Posterior cingulate gyrus (tissue), 11 donors: ENCODE results near the gene CGB5.
A peak's percentile ranks its signal among the peaks of the same experiment; 100 is the strongest.
"Not testable (repeated sequence)": the region's sequence is repeated elsewhere in the genome, so short reads cannot be mapped to it uniquely, and the experiment has no call there.

Experiments used
- DNase-seq, 10 donors: peaks; one replicate each; pipeline versions ENCODE4 v3.0.0 to v3.0.0-alpha.2; 2020 to 2021; ENCODE audit warnings: mixed read lengths in 3 of 10
- intact Hi-C: fragments of 100-400 bp; cut with DNase I; formaldehyde crosslinking; loops from one replicate; pipeline ENCODE4 v1.15.1; 2023

CGB5 gene

DNA sequence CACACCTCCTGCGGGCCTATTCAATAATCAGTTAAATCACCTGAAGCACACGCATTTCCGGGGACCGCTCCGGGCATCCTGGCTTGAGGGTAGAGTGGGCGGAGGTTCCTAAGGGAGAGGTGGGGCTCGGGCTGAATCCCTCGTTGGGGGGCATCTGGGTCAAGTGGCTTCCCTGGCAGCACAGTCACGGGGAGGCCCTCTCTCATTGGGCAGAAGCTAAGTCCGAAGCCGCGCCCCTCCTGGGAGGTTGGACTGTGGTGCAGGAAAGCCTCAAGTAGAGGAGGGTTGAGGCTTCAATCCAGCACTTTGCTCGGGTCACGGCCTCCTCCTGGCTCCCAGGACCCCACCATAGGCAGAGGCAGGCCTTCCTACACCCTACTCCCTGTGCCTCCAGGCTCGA lies at the start of gene CGB5:
TSS of gene CGB5 (plus strand) at position 301 of the 400 bp plus-strand sequence. CDS start 362 bp downstream, outside the sequence.
- peak in 2 of 10 donors; percentile 53 to 77 for DNase-seq
- intact Hi-C loops, result not testable (repeated sequence)

GRCh38 chr19:48994035-48994386 lies 49.6 kb upstream of the CGB5 start:
- DNase-seq, result no peak
- intact Hi-C loops, result no loop called here

GRCh38 chr19:48997972-48998371 lies 45.7 kb upstream of the CGB5 start:
- peak in 1 of 10 donors; percentile 14 for DNase-seq
- intact Hi-C loops, result no loop called here

DNA sequence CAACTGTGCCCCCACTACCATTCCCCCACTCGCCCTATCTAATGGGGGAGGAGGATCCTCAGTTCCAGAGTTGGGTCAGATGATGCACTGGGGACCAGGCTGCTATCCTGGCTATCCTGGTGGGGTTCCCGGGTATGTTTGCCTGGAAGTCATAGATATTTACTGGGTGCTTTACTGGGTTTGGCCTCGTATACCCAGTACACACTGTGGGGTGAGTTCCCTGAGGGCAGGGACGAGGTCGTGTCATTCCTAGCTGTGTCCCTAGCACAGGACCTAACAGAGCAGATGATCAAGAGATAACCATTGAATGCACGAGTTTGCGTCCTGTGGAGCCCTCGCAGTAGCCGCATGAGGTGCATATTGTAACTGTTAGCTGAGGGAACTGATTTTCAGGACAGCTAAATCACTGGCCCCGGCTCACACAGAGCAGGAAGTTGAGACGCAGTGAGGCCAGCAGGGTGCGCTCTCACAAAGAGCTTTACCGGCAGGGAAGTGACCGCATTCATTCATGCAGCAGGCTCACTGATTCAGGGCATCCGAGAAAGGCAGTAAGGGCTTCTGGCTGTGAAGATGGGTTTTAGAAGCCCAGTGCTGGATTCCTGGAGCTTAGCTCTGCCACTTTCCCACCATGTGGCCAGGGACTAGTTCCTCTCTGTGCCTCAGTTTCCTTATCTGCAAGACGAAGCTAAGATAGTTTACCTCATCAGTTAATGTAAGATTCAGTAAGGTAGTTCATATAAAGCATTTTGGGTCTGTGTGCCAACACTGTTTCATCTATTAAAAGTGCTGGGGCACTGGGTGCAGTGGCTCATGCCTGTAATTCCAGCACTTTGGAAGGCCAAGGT lies 43.9 kb upstream of the CGB5 start:
- peak in 8 of 10 donors; percentile 29 to 92 (median 52) for DNase-seq
- intact Hi-C loops, result no loop called here

DNA sequence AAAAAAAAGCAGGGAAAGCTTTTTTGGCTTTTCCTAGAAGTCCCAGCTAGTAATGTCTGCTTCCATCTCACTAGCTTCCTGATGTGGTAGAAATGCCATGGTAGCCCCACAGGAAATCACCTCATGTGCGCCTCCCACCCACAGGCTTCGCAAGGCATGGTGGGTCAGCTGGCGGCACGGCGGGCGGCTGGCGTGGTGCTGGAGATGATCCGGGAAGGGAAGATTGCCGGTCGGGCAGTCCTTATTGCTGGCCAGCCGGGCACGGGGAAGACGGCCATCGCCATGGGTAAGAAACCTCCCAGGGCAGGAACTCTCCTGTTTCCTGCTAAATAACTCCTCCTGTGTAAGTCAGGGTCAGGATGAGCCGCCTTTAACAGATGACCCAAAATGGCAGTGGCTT lies 39.5 kb upstream of the CGB5 start:
- intact Hi-C loops, result no loop called here
- DNase-seq, result no peak

- intact Hi-C loops, result no loop called here
- no peak for DNase-seq
Measured at GRCh38 chr19:49004964-49005614, 38.6 kb upstream of the CGB5 start.

DNA sequence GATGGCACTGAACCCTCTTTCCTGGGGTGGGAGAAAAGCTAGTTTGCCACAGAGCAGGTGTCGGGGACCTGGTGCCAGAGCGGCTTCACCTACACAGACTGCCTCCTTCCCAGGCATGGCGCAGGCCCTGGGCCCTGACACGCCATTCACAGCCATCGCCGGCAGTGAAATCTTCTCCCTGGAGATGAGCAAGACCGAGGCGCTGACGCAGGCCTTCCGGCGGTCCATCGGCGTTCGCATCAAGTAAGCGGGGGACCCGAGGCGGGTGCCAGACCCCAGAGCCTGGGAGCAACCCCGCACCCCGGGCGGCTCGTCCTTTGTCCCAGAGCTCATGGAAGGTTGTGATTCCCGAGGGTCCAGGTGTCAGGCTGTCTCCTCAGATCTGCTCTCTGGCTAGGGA lies 36.7 kb upstream of the CGB5 start:
- no peak for DNase-seq
- intact Hi-C loops, result no loop called here

GRCh38 chr19:49009828-49010227 lies 33.8 kb upstream of the CGB5 start:
- intact Hi-C loops, result no loop called here
- no peak for DNase-seq

GRCh38 chr19:49010453-49010852 lies 33.2 kb upstream of the CGB5 start:
- intact Hi-C loops, result no loop called here
- DNase-seq, result no peak

DNA sequence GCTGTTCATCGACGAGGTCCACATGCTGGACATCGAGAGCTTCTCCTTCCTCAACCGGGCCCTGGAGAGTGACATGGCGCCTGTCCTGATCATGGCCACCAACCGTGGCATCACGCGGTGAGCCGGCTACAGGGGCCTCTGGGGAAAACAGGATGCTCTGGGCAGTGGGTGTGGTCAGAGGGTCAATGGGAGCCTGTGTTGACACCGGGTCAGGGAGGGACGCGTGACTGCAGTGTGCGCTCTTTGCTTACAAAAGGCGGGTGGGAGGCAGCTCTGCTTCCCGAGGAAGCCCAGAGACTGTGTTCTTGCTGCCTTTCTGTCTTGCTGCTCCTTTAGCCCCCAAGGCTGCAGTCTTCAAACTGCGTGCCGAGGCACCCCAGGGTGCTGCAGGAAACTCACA lies 32.5 kb upstream of the CGB5 start:
- intact Hi-C loops, result no loop called here
- no peak for DNase-seq

GRCh38 chr19:49014123-49014869 lies 29.4 kb upstream of the CGB5 start:
- intact Hi-C loops, result no loop called here
- DNase-seq, result no peak

GRCh38 chr19:49014870-49015255 lies 28.8 kb upstream of the CGB5 start:
- no peak for DNase-seq
- intact Hi-C loops, result no loop called here

DNA sequence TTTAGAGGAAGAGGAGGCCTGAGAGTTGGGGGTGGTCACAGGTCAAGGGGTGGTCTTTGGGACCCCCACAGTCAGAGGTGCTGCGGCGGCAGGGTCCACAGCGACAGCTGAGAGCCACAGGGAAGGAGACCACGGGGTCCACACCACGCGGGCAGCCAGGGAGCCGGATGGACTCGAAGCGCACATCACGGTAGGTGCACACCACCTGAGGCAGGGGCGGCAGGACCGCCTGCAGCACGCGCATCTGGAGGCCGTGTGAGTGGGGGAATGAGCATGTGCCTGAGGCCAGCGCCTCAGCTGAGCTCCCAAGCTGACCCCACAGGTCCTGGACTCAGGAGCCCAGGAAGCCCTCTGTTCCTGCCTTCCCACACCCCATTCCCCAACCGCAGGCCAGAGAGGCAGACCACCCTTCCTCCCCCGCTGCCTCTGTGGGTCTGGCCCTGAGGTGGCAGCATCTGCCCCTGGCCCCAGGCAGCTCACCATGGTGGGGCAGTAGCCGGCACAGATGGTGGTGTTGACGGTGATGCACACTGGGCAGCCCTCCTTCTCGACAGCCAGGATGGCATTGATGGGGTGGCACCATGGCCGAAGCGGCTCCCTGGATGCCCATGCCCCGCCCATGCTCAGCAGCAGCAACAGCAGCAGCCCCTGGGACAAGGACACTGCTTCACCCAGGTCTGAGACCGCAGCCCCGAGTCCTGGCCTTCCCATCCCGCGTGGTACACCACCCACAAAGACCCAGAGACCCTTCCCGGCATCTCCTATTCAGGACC lies 27.4 kb upstream of the CGB5 start:
- no peak for DNase-seq
- intact Hi-C loops, result no loop called here

GRCh38 chr19:49017041-49017665 lies 26.5 kb upstream of the CGB5 start, which contains the start of gene LHB:
Gene LHB (minus strand): TSS chr19:49017091. CDS start chr19:49017081, 10 bp downstream.
- intact Hi-C loops, result no loop called here
- DNase-seq, result no peak

- intact Hi-C loops, result no loop called here
- DNase-seq, result peak in 4 of 10 donors; percentile 5 to 87 (median 29)
Measured at GRCh38 chr19:49017666-49018351, 25.8 kb upstream of the CGB5 start.

- intact Hi-C loops, result not testable (repeated sequence)
Measured at GRCh38 chr19:49018388-49019241, 25.0 kb upstream of the CGB5 start.

GRCh38 chr19:49019242-49019932 lies 24.3 kb upstream of the CGB5 start:
- peak in 4 of 10 donors; percentile 27 to 78 (median 52) for DNase-seq
- intact Hi-C loops, result no loop called here

More at GRCh38 chr19:49018388-49019241, 25.0 kb upstream of the CGB5 start:
- DNase-seq, result peak in 2 of 10 donors; percentile 72

DNA sequence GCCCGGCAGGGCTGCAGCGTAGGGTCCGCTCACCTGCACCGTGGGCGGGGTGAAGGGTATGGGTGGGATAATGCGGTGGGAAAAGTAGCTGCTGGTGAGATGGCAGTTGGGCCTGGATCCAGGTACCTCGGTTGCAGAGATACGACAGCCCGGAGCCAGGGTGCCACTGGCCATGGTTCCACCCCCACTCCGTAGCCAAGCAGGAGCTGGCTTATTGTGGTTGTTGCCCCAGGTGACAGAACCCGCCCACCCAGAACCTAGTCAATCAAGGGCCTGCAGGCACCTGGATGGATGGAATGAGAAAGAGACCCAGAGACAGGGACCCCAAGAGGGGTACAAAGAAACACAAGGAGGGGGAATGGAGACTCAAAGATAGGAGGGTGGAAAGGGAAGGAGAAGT lies 23.3 kb upstream of the CGB5 start:
- peak in 1 of 10 donors; percentile 36 for DNase-seq
- intact Hi-C loops, result no loop called here
